HepG2 (cell line): Measurements from ENCODE around the gene CCDC97. TPM values are rescaled to one million over a fixed set of nuclear protein-coding genes. Genes with fewer than 3 reads are reported as not detected.

Source experiments
- ARNT2 ChIP-seq: sonication (generic); formaldehyde crosslinking; IDR thresholded peaks from 2 replicates; pipeline ENCODE4 v1.8.0; 2022; ENCODE audit warnings: mild to moderate bottlenecking, low read depth, missing genetic modification reagents, moderate library complexity
- CBFB ChIP-seq: sonication (generic); formaldehyde crosslinking; IDR thresholded peaks from 2 replicates; pipeline ENCODE4 v1.4.0; 2020; ENCODE audit warnings: missing genetic modification reagents
- ELF1 ChIP-seq: sonication (generic); formaldehyde crosslinking; IDR thresholded peaks from 2 replicates; pipeline ENCODE4 v1.4.0; 2020; ENCODE audit warnings: missing genetic modification reagents
- GTF3A ChIP-seq: sonication (generic); formaldehyde crosslinking; conservative IDR thresholded peaks from 2 replicates; pipeline ENCODE4 v1.4.0; 2020; ENCODE audit warnings: mild to moderate bottlenecking, missing genetic modification reagents
- HMG20A ChIP-seq: IDR thresholded peaks from 2 replicates; pipeline ENCODE4 v1.6.1; 2016; ENCODE audit warnings: borderline replicate concordance
- HNF4A ChIP-seq: sonication (generic); formaldehyde crosslinking; IDR thresholded peaks from 2 replicates; pipeline ENCODE4 v1.4.0; 2020; ENCODE audit warnings: missing genetic modification reagents
- HOXA3 ChIP-seq: sonication (generic); formaldehyde crosslinking; IDR thresholded peaks from 2 replicates; pipeline ENCODE4 v1.5.0; 2020; ENCODE audit warnings: missing genetic modification reagents
- KDM2A ChIP-seq: sonication (generic); formaldehyde crosslinking; IDR thresholded peaks from 2 replicates; pipeline ENCODE4 v1.4.0; 2020; ENCODE audit warnings: low read depth, missing genetic modification reagents, borderline replicate concordance
- NCOA2 ChIP-seq: sonication (generic); formaldehyde crosslinking; IDR thresholded peaks from 2 replicates; pipeline ENCODE4 v1.8.0; 2022; ENCODE audit warnings: inconsistent platforms
- RFX3 ChIP-seq: IDR thresholded peaks from 2 replicates; pipeline ENCODE4 v1.6.1; 2016; ENCODE audit warnings: missing biosample characterization, missing genetic modification reagents
- STAG1 ChIP-seq: sonication (generic); formaldehyde crosslinking; IDR thresholded peaks from 2 replicates; pipeline ENCODE4 v1.4.0; 2020; ENCODE audit warnings: missing genetic modification reagents
- TERF1 ChIP-seq: sonication (generic); formaldehyde crosslinking; IDR thresholded peaks from 2 replicates; pipeline ENCODE4 v1.8.0; 2022; ENCODE audit warnings: mild to moderate bottlenecking, missing genetic modification reagents, moderate library complexity
- TFAP4 ChIP-seq: sonication (generic); IDR thresholded peaks from 2 replicates; pipeline ENCODE4 v1.6.1; 2016; ENCODE audit warnings: low read depth, borderline replicate concordance
- ZHX1 ChIP-seq: sonication (generic); formaldehyde crosslinking; IDR thresholded peaks from 2 replicates; pipeline ENCODE4 v1.8.1; 2022; ENCODE audit warnings: low read depth, mild to moderate bottlenecking, missing genetic modification reagents
- ZMYM4 ChIP-seq: sonication (generic); formaldehyde crosslinking; IDR thresholded peaks from 2 replicates; pipeline ENCODE4 v1.8.1; 2023; ENCODE audit warnings: mild to moderate bottlenecking, missing genetic modification reagents
- ZNF263 ChIP-seq: sonication (generic); formaldehyde crosslinking; IDR thresholded peaks from 2 replicates; pipeline ENCODE4 v1.4.0; 2020; ENCODE audit warnings: missing genetic modification reagents
- ZNF574 ChIP-seq: sonication (generic); formaldehyde crosslinking; IDR thresholded peaks from 2 replicates; pipeline ENCODE4 v1.4.0; 2020; ENCODE audit warnings: missing genetic modification reagents
- polyA plus RNA-seq, 8 experiments: library from polyadenylated mRNA; depleted of rRNA in 3 of 8; stranded (reverse) in 7 of 8; unstranded in 1 of 8; fragments of >200 nt; fragmentation: Illumina TruSeq in 4 of 8; extraction: Trizol in 4 of 8; gene quantifications; 2 replicates each; pipeline versions ENCODE4 v1.2.1 to v1.2.3, GENCODE V29; 2011 to 2016; ENCODE audit warnings: low read depth in 4 of 8, missing spikeins in 1 of 8, mixed read lengths in 1 of 8; ENCODE audit not compliant: insufficient read depth in 1 of 8
- total RNA-seq, 5 experiments: library from RNA; depleted of rRNA; stranded (reverse); fragments of >200 nt; fragmentation: Illumina TruSeq; extraction: Trizol; gene quantifications; 2 replicates each; pipeline ENCODE4 v1.2.3, GENCODE V29; 2016; ENCODE audit warnings: low read depth in 1 of 5

CCDC97 gene
- total and polyA plus RNA-seq, 2 of the 13 experiments (the other 11 are each of a cell fraction or from before 2014, with no cell fraction given), result 6.2 to 7.3 TPM

GRCh38 chr19:41321600-41322270, 11.8 kb downstream of the CCDC97 start (continued):
- peak; percentile 38 for TF ChIP-seq STAG1
- TF ChIP-seq CBFB (CRISPR knock-in tag), result peak; percentile 83
- 0 out of 2 replicates have a peak, but pooled peaks have one; percentile 27 for TF ChIP-seq ZHX1 (CRISPR knock-in tag)
- TF ChIP-seq RFX3 (CRISPR knock-in tag), result no peak
- peak; percentile 17; the same call in 1 of the 2 replicates for TF ChIP-seq ELF1 (CRISPR knock-in tag)
- 0 out of 2 replicates have a peak, but pooled peaks have one; percentile 40 for TF ChIP-seq ARNT2 (CRISPR knock-in tag)
- 0 out of 2 replicates have a peak, but pooled peaks have one; percentile 10 for TF ChIP-seq ZNF263
- 0 out of 2 replicates have a peak, but pooled peaks have one; percentile 24 for TF ChIP-seq KDM2A (CRISPR knock-in tag)
- TF ChIP-seq ZMYM4, result peak; percentile 48
- 0 out of 2 replicates have a peak, but pooled peaks have one; percentile 34 for TF ChIP-seq NCOA2 (CRISPR knock-in tag)
- peak; percentile 20; the same call in 1 of the 2 replicates for TF ChIP-seq HMG20A (CRISPR knock-in tag)
- TF ChIP-seq ZNF574 (CRISPR knock-in tag), result peak; percentile 49; the same call in 1 of the 2 replicates
- peak; percentile 91 for TF ChIP-seq HOXA3 (CRISPR knock-in tag)
- TF ChIP-seq TFAP4, result 0 out of 2 replicates have a peak, but pooled peaks have one; percentile 8
- no peak for TF ChIP-seq HNF4A (CRISPR knock-in tag)
- TF ChIP-seq TERF1 (CRISPR knock-in tag), result no peak
- TF ChIP-seq GTF3A (CRISPR knock-in tag), result no peak
